Brain microvascular endothelial cell (primary cell): ENCODE measurements around the gene ADGRG6.

Experiments used
- DNase-seq: peaks from one replicate; pipeline ENCODE4 v3.0.0-alpha.2; 2020
- H3K27ac ChIP-seq: fragments of 250-450 bp; sonication (Bioruptor Pico); 2 replicates; pipeline ENCODE4 v1.5.1; 2020; ENCODE audit warnings: mild to moderate bottlenecking, moderate library complexity
- H3K27me3 ChIP-seq: fragments of 250-450 bp; sonication (Bioruptor Pico); replicated peaks from 2 replicates; pipeline ENCODE4 v1.5.1; 2020; ENCODE audit warnings: mild to moderate bottlenecking
- H3K36me3 ChIP-seq: fragments of 250-450 bp; sonication (Bioruptor Pico); replicated peaks from 2 replicates; pipeline ENCODE4 v1.5.1; 2020; ENCODE audit warnings: mild to moderate bottlenecking
- H3K4me3 ChIP-seq: 2 replicates; pipeline ENCODE4 v1.5.1; 2011; ENCODE audit warnings: low read depth, mild to moderate bottlenecking, control low read depth, low read length, moderate library complexity
- CTCF ChIP-seq: IDR thresholded peaks from 2 replicates; pipeline ENCODE4 v1.5.1; 2011; ENCODE audit warnings: low read depth, mild to moderate bottlenecking, moderate library complexity, low read length, control low read depth, inconsistent platforms; ENCODE audit errors: missing control alignments
- in situ Hi-C: cut with HindIII; loops from 2 replicates; pipeline ENCODE4 v1.10.0; 2017; ENCODE audit warnings: low sequenced_read_pairs, low pct_ligation_motif_present

ADGRG6 gene

GRCh38 chr6:142262231-142262630 lies 39.6 kb upstream of the ADGRG6 start:
- Histone ChIP-seq H3K27me3 (no peaks in the 10 kb centered on the region), H3K36me3 (no peaks in the 10 kb centered on the region), H3K4me3 (no peak overlapping the region), H3K27ac (no peak overlapping the region)
- in situ Hi-C loops: no loop called here
- TF ChIP-seq CTCF: no peak
- DNase-seq: no peak

- Histone ChIP-seq H3K4me3 (no peak overlapping the region), H3K36me3 (no peaks in the 10 kb centered on the region), H3K27me3 (no peaks in the 10 kb centered on the region), H3K27ac (no peak overlapping the region)
- in situ Hi-C loops: no loop called here
- no peak for TF ChIP-seq CTCF
- no peak for DNase-seq
Measured at GRCh38 chr6:142265476-142265875, 36.3 kb upstream of the ADGRG6 start.

GRCh38 chr6:142266060-142266459 lies 35.7 kb upstream of the ADGRG6 start:
- TF ChIP-seq CTCF: no peak

GRCh38 chr6:142271476-142271875 lies 30.3 kb upstream of the ADGRG6 start:
- no peak for TF ChIP-seq CTCF
- H3K4me3 ChIP-seq: no peak overlapping the region
- H3K27me3 ChIP-seq: no peaks in the 10 kb centered on the region
- in situ Hi-C loops: no loop called here
- H3K36me3 ChIP-seq: no peaks in the 10 kb centered on the region
- no peak for DNase-seq
- no peak overlapping the region for H3K27ac ChIP-seq

More at GRCh38 chr6:142266060-142266459, 35.7 kb upstream of the ADGRG6 start:
- H3K4me3 ChIP-seq: no peak overlapping the region
- H3K27ac ChIP-seq: no peak overlapping the region
- no peaks in the 10 kb centered on the region for H3K27me3 ChIP-seq
- in situ Hi-C loops: no loop called here
- DNase-seq: no peak
- no peaks in the 10 kb centered on the region for H3K36me3 ChIP-seq

GRCh38 chr6:142274656-142275055 lies 27.2 kb upstream of the ADGRG6 start:
- Histone ChIP-seq H3K36me3 (no peaks in the 10 kb centered on the region), H3K27me3 (no peaks in the 10 kb centered on the region), H3K27ac (no peak overlapping the region), H3K4me3 (no peak overlapping the region)
- no peak for TF ChIP-seq CTCF
- DNase-seq: no peak
- in situ Hi-C loops: no loop called here

GRCh38 chr6:142275236-142276006 lies 26.4 kb upstream of the ADGRG6 start:
- no peak overlapping the region for H3K4me3 ChIP-seq
- no peaks in the 10 kb centered on the region for H3K27me3 ChIP-seq
- no peaks in the 10 kb centered on the region for H3K36me3 ChIP-seq
- no peak for TF ChIP-seq CTCF
- H3K27ac ChIP-seq: no peak overlapping the region
- in situ Hi-C loops: no loop called here
- no peak for DNase-seq
